HG03575 (cell line): ENCODE measurements around the gene CXXC5.

Experiments
- ATAC-seq: cut with Tn5 transposase; IDR thresholded peaks from one replicate; pipeline ENCODE4 v1.9.1; 2021; ENCODE audit not compliant: unreplicated experiment, insufficient number of reproducible peaks, low FRiP score; ENCODE audit errors: extremely low read depth

The CXXC5 gene

GRCh38 chr5:139675825-139676224, 27.7 kb downstream of the CXXC5 start:
- ATAC-seq: no peak

GRCh38 chr5:139676406-139676805, 28.3 kb downstream of the CXXC5 start:
- ATAC-seq: no peak

- no peak for ATAC-seq
Measured at GRCh38 chr5:139676951-139677735, 29.0 kb downstream of the CXXC5 start.

- ATAC-seq: no peak
Measured at GRCh38 chr5:139677736-139678613, 29.8 kb downstream of the CXXC5 start.

- ATAC-seq: no peak
Measured at GRCh38 chr5:139678751-139679750, 30.9 kb downstream of the CXXC5 start.

- no peak for ATAC-seq
Measured at GRCh38 chr5:139680368-139681111, 32.4 kb downstream of the CXXC5 start.

- no peak for ATAC-seq
Measured at GRCh38 chr5:139681112-139681458, 32.9 kb downstream of the CXXC5 start.

GRCh38 chr5:139681466-139681865, 33.3 kb downstream of the CXXC5 start:
- ATAC-seq: no peak

GRCh38 chr5:139682016-139682975, 34.1 kb downstream of the CXXC5 start:
- ATAC-seq: no peak

- ATAC-seq: no peak
Measured at GRCh38 chr5:139683295-139684271, 35.4 kb downstream of the CXXC5 start.

- no peak for ATAC-seq
Measured at GRCh38 chr5:139684350-139684880, 36.3 kb downstream of the CXXC5 start.

- ATAC-seq: no peak
Measured at GRCh38 chr5:139684881-139685749, 37.0 kb downstream of the CXXC5 start.

- no peak for ATAC-seq
Measured at GRCh38 chr5:139685886-139686285, 37.7 kb downstream of the CXXC5 start.

- ATAC-seq: no peak
Measured at GRCh38 chr5:139686356-139686705, 38.2 kb downstream of the CXXC5 start.

GRCh38 chr5:139686706-139687441, 38.7 kb downstream of the CXXC5 start:
- ATAC-seq: no peak
